GM12875 (cell line): ENCODE results near the gene FES.

ENCODE experiments used
- H3K4me3 ChIP-seq: one replicate; pipeline ENCODE4 v1.5.1; 2011; ENCODE audit warnings: low read depth, low read length, control low read depth
- CTCF ChIP-seq: IDR thresholded peaks from 2 replicates; pipeline ENCODE4 v1.5.1; 2011; ENCODE audit warnings: low read depth, mild to moderate bottlenecking, control low read depth, inconsistent platforms, low read length, moderate library complexity, borderline replicate concordance; ENCODE audit not compliant: insufficient read depth

The FES gene

GRCh38 chr15:90929246-90930019 is 45.1 kb downstream of the FES start:
- TF ChIP-seq CTCF = no peak
- peak overlapping the region; percentile 70 for H3K4me3 ChIP-seq

GRCh38 chr15:90930861-90931574 is 46.7 kb downstream of the FES start:
- peak overlapping the region; percentile 91 for H3K4me3 ChIP-seq
- no peak for TF ChIP-seq CTCF

- H3K4me3 ChIP-seq = peak overlapping the region; percentile 91
- no peak for TF ChIP-seq CTCF
Measured at GRCh38 chr15:90931575-90931827, 47.2 kb downstream of the FES start.

- peak; percentile 95 for TF ChIP-seq CTCF
- peak within 1 kb of the TSS; percentile 91 for H3K4me3 ChIP-seq
Measured at GRCh38 chr15:90931828-90932659, 47.7 kb downstream of the FES start, which contains the start of gene HDDC3. Gene HDDC3 (minus strand): TSS chr15:90932549. CDS start chr15:90932540, 9 bp downstream.

DNA sequence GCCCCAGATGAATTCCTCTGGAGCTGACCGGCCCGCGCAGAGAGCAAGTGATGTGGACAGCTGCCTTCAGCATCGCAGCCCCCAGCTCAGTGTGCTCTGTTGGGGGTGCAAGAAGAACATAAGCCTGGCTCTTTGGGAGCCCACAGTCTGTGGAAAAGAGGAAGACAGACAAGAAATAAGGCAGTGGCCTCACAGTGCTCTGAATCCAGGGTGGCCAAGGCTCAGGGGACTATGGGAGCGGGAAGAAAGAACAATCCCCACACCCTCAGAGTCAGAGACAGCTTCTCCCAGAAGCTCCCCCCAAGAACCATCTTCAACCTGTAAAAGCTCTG is 48.3 kb downstream of the FES start:
- TF ChIP-seq CTCF = no peak
- no peak overlapping the region for H3K4me3 ChIP-seq

DNA sequence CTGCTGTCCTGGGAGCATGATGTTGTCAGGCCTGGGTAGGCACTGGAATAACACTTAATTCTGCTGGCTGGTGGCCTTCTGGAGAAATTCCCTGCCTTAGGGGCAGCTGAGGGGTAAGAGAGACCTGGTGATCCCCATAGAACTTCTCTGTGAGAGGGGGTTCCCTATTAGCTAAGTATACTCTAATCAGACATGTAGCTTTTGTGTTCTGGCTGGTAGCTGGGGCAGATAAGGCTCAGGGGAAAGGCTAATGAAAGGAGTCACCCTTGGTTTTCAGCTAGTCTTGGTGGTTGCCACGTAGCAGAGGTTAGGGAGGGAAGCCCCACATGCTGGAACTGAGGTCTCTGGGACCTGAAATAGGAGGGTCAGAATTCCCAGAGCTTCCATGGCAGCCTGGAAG is 49.0 kb downstream of the FES start:
- no peak overlapping the region for H3K4me3 ChIP-seq
- no peak for TF ChIP-seq CTCF
